Measurements from ENCODE around the gene LOXL1.

- TF ChIP-seq EZH2 (IDR thresholded peaks at IDR 0.05; ENCODE audit: borderline replicate concordance, low read depth, low read length, severe bottlenecking) = no peak
- no peak for TF ChIP-seq CTCF (IDR thresholded peaks at IDR 0.05; ENCODE audit: borderline replicate concordance, extremely low read depth, low read length, poor library complexity, severe bottlenecking)
Measured at GRCh38 chr15:73887481-73887880, 38.8 kb upstream of the LOXL1 start.
